Calu3 (cell line): Measurements from ENCODE around the gene DGLUCY. TPM values are rescaled to one million over a fixed set of nuclear protein-coding genes. Genes with fewer than 3 reads are reported as not detected.
"Not testable (repeated sequence)": the region's sequence is repeated elsewhere in the genome, so short reads cannot be mapped to it uniquely, and the experiment has no call there.

Source experiments
- BruUV-seq: library from RNA; stranded (reverse); fragments of 400-500 nt; replicated peaks from 2 replicates; lab custom pipeline; 2021; lab: Mats Ljungman, UMichigan
- CTCF ChIA-PET: fragments of 300-600 bp; sonication (Branson Sonifier 250); formaldehyde crosslinking; loops from one replicate; lab custom pipeline; 2022; ENCODE audit warnings: antibody characterized with exemption; lab: Charles Lee
- DNase-seq: peaks from one replicate; pipeline ENCODE4 v3.0.0; 2022
- H3K27ac Mint-ChIP-seq: one replicate; pipeline ENCODE4 v1.8.0; 2022; ENCODE audit warnings: mixed read lengths; ENCODE audit not compliant: unreplicated experiment
- H3K27me3 Mint-ChIP-seq: one replicate; pipeline ENCODE4 v1.8.0; 2022; ENCODE audit warnings: mixed read lengths; ENCODE audit not compliant: unreplicated experiment
- H3K36me3 Mint-ChIP-seq: one replicate; pipeline ENCODE4 v1.8.0; 2022; ENCODE audit warnings: mild to moderate bottlenecking, moderate library complexity, mixed read lengths; ENCODE audit not compliant: insufficient read depth, unreplicated experiment
- H3K4me1 Mint-ChIP-seq: one replicate; pipeline ENCODE4 v1.8.0; 2022; ENCODE audit warnings: mild to moderate bottlenecking, low read depth, mixed read lengths; ENCODE audit not compliant: unreplicated experiment
- H3K4me3 Mint-ChIP-seq: one replicate; pipeline ENCODE4 v1.8.0; 2022; ENCODE audit warnings: mild to moderate bottlenecking, low read depth, moderate library complexity, mixed read lengths; ENCODE audit not compliant: unreplicated experiment
- H3K9me3 Mint-ChIP-seq: one replicate; pipeline ENCODE4 v1.8.0; 2022; ENCODE audit warnings: low read depth, mixed read lengths; ENCODE audit not compliant: unreplicated experiment
- CTCF ChIP-seq: fragments of 200-600 bp; IDR thresholded peaks from one replicate; pipeline ENCODE4 v1.8.0; 2022; ENCODE audit warnings: antibody characterized with exemption; ENCODE audit not compliant: unreplicated experiment
- intact Hi-C: fragments of 100-400 bp; cut with micrococcal nuclease; formaldehyde crosslinking; loops from one replicate; pipeline ENCODE4 v1.10.0; 2022; ENCODE audit not compliant: unreplicated experiment
- total RNA-seq: library from RNA; stranded (reverse); gene quantifications from 2 replicates; pipeline ENCODE4 v1.2.3, GENCODE V29; 2022

Gene DGLUCY
- total RNA-seq, 1 experiment from 2014 or later, result 69.3 TPM

DNA sequence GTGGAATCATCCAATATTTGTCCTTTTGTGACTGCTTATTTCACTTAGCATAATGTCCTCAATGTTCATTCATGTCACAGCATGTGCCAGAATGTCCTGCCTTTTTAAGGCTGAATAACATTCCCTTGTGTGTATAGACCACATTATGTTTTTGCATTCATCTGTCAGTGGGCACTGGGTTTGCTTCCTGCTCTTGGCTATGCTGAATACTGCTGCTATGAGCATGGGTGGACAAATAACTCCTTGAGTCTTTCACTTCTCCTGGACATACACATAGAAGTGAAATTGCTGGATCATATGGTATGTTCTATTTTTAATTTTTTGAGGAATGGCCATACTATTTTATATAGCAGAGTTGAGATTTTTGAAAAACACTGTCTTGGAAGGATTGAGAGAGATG is 83.8 kb downstream of the DGLUCY start:
- CTCF ChIA-PET, result no interaction called here
- no peak overlapping the region for H3K4me3 Mint-ChIP-seq
- BruUV-seq, result no TSS peak
- TF ChIP-seq CTCF, result no peak
- H3K27me3 Mint-ChIP-seq, result no peaks in the 10 kb centered on the region
- peaks cover 15% of the 10 kb centered on the region for H3K36me3 Mint-ChIP-seq
- no peak for DNase-seq
- no peaks in the 10 kb centered on the region for H3K9me3 Mint-ChIP-seq
- H3K27ac Mint-ChIP-seq, result no peak overlapping the region
- intact Hi-C loops, result no loop called here
- no peaks in the 10 kb centered on the region for H3K4me1 Mint-ChIP-seq

- DNase-seq, H3K4me1 Mint-ChIP-seq, H3K27ac Mint-ChIP-seq, H3K9me3 Mint-ChIP-seq, H3K27me3 Mint-ChIP-seq, BruUV-seq, H3K4me3 Mint-ChIP-seq, intact Hi-C loops: not testable (repeated sequence)
- peaks cover 15% of the 10 kb centered on the region for H3K36me3 Mint-ChIP-seq
- CTCF ChIA-PET, result interaction anchor here (0.6 kb wide), 1 partner anchor 90 kb away, joined by 3 read pairs; no protein-coding TSS in a partner anchor
Measured at GRCh38 chr14:91200802-91201201, 86.9 kb downstream of the DGLUCY start.

GRCh38 chr14:91202234-91202974 is 88.5 kb downstream of the DGLUCY start:
- no peak for TF ChIP-seq CTCF
- intact Hi-C loops, result no loop called here
- no TSS peak for BruUV-seq
- CTCF ChIA-PET, result interaction anchor here (1.1 to 1.2 kb wide), 2 partner anchors 13 to 21 kb away, joined by 3 read pairs; no protein-coding TSS in a partner anchor
- no peaks in the 10 kb centered on the region for H3K9me3 Mint-ChIP-seq
- H3K4me3 Mint-ChIP-seq, result no peak overlapping the region
- no peaks in the 10 kb centered on the region for H3K27me3 Mint-ChIP-seq
- H3K36me3 Mint-ChIP-seq, result peaks cover 19% of the 10 kb centered on the region
- no peak overlapping the region for H3K27ac Mint-ChIP-seq
- no peak for DNase-seq
- no peaks in the 10 kb centered on the region for H3K4me1 Mint-ChIP-seq

GRCh38 chr14:91204657-91205056 is 90.8 kb downstream of the DGLUCY start:
- TF ChIP-seq CTCF, result no peak
- no peaks in the 10 kb centered on the region for H3K9me3 Mint-ChIP-seq
- CTCF ChIA-PET, result interaction anchor here (0.5 kb wide), 1 partner anchor 315 kb away, joined by 5 read pairs; no protein-coding TSS in a partner anchor
- DNase-seq, result no peak
- H3K36me3 Mint-ChIP-seq, result peaks cover 25% of the 10 kb centered on the region
- H3K27ac Mint-ChIP-seq, result no peak overlapping the region
- no peaks in the 10 kb centered on the region for H3K4me1 Mint-ChIP-seq
- BruUV-seq, result no TSS peak
- intact Hi-C loops, result no loop called here
- H3K27me3 Mint-ChIP-seq, result no peaks in the 10 kb centered on the region
- H3K4me3 Mint-ChIP-seq, result no peak overlapping the region

GRCh38 chr14:91205459-91205858 is 91.6 kb downstream of the DGLUCY start:
- no TSS peak for BruUV-seq
- intact Hi-C loops, result no loop called here
- Mint-ChIP-seq H3K4me3 (no peak overlapping the region), H3K27me3 (no peaks in the 10 kb centered on the region), H3K36me3 (peaks cover 25% of the 10 kb centered on the region), H3K9me3 (no peaks in the 10 kb centered on the region), H3K27ac (no peak overlapping the region), H3K4me1 (no peaks in the 10 kb centered on the region)
- no peak for TF ChIP-seq CTCF
- no peak for DNase-seq
- CTCF ChIA-PET, result no interaction called here
